ENCODE measurements around the gene MAG. TPM values are rescaled to one million over a fixed set of nuclear protein-coding genes. Genes with fewer than 3 reads are reported as not detected.
A peak's percentile ranks its signal among the peaks of the same experiment; 100 is the strongest.

Gene MAG
- total and polyA plus RNA-seq, 2 of the 13 experiments (the other 11 are each of a cell fraction or from before 2014, with no cell fraction given) = 0.20 to 1.3 TPM

GRCh38 chr19:35253316-35254286 is 38.4 kb upstream of the MAG start (continued):
- peak; percentile 92 for TF ChIP-seq PAXIP1 (CRISPR knock-in tag; conservative IDR thresholded peaks at IDR 0.05)
- no peak for TF ChIP-seq ONECUT2 (CRISPR knock-in tag; IDR thresholded peaks at IDR 0.05)
- TF ChIP-seq EHMT2 (IDR thresholded peaks at IDR 0.05; ENCODE audit: borderline replicate concordance, low read depth, low read length) = no peak
- TF ChIP-seq PAF1 (CRISPR knock-in tag; IDR thresholded peaks at IDR 0.05) = no peak
- TF ChIP-seq, protein P1, sequence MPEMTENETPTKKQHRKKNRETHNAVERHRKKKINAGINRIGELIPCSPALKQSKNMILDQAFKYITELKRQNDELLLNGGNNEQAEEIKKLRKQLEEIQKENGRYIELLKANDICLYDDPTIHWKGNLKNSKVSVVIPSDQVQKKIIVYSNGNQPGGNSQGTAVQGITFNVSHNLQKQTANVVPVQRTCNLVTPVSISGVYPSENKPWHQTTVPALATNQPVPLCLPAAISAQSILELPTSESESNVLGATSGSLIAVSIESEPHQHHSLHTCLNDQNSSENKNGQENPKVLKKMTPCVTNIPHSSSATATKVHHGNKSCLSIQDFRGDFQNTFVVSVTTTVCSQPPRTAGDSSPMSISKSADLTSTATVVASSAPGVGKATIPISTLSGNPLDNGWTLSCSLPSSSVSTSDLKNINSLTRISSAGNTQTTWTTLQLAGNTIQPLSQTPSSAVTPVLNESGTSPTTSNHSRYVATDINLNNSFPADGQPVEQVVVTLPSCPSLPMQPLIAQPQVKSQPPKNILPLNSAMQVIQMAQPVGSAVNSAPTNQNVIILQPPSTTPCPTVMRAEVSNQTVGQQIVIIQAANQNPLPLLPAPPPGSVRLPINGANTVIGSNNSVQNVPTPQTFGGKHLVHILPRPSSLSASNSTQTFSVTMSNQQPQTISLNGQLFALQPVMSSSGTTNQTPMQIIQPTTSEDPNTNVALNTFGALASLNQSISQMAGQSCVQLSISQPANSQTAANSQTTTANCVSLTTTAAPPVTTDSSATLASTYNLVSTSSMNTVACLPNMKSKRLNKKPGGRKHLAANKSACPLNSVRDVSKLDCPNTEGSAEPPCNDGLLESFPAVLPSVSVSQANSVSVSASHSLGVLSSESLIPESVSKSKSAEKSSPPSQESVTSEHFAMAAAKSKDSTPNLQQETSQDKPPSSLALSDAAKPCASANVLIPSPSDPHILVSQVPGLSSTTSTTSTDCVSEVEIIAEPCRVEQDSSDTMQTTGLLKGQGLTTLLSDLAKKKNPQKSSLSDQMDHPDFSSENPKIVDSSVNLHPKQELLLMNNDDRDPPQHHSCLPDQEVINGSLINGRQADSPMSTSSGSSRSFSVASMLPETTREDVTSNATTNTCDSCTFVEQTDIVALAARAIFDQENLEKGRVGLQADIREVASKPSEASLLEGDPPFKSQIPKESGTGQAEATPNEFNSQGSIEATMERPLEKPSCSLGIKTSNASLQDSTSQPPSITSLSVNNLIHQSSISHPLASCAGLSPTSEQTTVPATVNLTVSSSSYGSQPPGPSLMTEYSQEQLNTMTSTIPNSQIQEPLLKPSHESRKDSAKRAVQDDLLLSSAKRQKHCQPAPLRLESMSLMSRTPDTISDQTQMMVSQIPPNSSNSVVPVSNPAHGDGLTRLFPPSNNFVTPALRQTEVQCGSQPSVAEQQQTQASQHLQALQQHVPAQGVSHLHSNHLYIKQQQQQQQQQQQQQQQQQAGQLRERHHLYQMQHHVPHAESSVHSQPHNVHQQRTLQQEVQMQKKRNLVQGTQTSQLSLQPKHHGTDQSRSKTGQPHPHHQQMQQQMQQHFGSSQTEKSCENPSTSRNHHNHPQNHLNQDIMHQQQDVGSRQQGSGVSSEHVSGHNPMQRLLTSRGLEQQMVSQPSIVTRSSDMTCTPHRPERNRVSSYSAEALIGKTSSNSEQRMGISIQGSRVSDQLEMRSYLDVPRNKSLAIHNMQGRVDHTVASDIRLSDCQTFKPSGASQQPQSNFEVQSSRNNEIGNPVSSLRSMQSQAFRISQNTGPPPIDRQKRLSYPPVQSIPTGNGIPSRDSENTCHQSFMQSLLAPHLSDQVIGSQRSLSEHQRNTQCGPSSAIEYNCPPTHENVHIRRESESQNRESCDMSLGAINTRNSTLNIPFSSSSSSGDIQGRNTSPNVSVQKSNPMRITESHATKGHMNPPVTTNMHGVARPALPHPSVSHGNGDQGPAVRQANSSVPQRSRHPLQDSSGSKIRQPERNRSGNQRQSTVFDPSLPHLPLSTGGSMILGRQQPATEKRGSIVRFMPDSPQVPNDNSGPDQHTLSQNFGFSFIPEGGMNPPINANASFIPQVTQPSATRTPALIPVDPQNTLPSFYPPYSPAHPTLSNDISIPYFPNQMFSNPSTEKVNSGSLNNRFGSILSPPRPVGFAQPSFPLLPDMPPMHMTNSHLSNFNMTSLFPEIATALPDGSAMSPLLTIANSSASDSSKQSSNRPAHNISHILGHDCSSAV (CRISPR knock-in tag; IDR thresholded peaks at IDR 0.05; ENCODE audit: borderline replicate concordance) = no peak
- peak; percentile 58; the same call in 1 of the 2 replicates for TF ChIP-seq TARDBP (CRISPR knock-in tag; IDR thresholded peaks at IDR 0.05)
- TF ChIP-seq CAMTA2 (CRISPR knock-in tag; IDR thresholded peaks at IDR 0.05; ENCODE audit: borderline replicate concordance) = no peak
- TF ChIP-seq ZNF75D (CRISPR knock-in tag; IDR thresholded peaks at IDR 0.05; ENCODE audit: borderline replicate concordance) = no peak
- TF ChIP-seq KMT2A (CRISPR knock-in tag; IDR thresholded peaks at IDR 0.05) = 0 out of 2 replicates have a peak, but pooled peaks have one; percentile 19
- TF ChIP-seq, protein P2, sequence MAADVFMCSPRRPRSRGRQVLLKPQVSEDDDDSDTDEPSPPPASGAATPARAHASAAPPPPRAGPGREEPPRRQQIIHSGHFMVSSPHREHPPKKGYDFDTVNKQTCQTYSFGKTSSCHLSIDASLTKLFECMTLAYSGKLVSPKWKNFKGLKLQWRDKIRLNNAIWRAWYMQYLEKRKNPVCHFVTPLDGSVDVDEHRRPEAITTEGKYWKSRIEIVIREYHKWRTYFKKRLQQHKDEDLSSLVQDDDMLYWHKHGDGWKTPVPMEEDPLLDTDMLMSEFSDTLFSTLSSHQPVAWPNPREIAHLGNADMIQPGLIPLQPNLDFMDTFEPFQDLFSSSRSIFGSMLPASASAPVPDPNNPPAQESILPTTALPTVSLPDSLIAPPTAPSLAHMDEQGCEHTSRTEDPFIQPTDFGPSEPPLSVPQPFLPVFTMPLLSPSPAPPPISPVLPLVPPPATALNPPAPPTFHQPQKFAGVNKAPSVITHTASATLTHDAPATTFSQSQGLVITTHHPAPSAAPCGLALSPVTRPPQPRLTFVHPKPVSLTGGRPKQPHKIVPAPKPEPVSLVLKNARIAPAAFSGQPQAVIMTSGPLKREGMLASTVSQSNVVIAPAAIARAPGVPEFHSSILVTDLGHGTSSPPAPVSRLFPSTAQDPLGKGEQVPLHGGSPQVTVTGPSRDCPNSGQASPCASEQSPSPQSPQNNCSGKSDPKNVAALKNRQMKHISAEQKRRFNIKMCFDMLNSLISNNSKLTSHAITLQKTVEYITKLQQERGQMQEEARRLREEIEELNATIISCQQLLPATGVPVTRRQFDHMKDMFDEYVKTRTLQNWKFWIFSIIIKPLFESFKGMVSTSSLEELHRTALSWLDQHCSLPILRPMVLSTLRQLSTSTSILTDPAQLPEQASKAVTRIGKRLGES (CRISPR knock-in tag; IDR thresholded peaks at IDR 0.05; ENCODE audit: borderline replicate concordance) = no peak
- no peak for TF ChIP-seq ZNF644 (CRISPR knock-in tag; IDR thresholded peaks at IDR 0.05; ENCODE audit: low read depth)
- TF ChIP-seq PHF20 (CRISPR knock-in tag; IDR thresholded peaks at IDR 0.05) = no peak
